HG03460 (cell line): ENCODE data around the gene KSR1.

Experiments
- ATAC-seq: cut with Tn5 transposase; IDR thresholded peaks from one replicate; pipeline ENCODE4 v1.9.1; 2021; ENCODE audit not compliant: unreplicated experiment

KSR1 gene

GRCh38 chr17:27581016-27581415 lies 124.8 kb downstream of the KSR1 start:
- no peak for ATAC-seq

- ATAC-seq = no peak
Measured at GRCh38 chr17:27582696-27583095, 126.4 kb downstream of the KSR1 start.

GRCh38 chr17:27585153-27585681 lies 129.0 kb downstream of the KSR1 start:
- ATAC-seq = no peak

GRCh38 chr17:27585792-27586191 lies 129.5 kb downstream of the KSR1 start:
- ATAC-seq = no peak

GRCh38 chr17:27586203-27586721 lies 130.0 kb downstream of the KSR1 start:
- ATAC-seq = no peak

- no peak for ATAC-seq
Measured at GRCh38 chr17:27588354-27588753, 132.1 kb downstream of the KSR1 start.

GRCh38 chr17:27590864-27591263 lies 134.6 kb downstream of the KSR1 start:
- no peak for ATAC-seq

- ATAC-seq = no peak
Measured at GRCh38 chr17:27591986-27592385, 135.7 kb downstream of the KSR1 start.

GRCh38 chr17:27593232-27593856 lies 137.1 kb downstream of the KSR1 start:
- no peak for ATAC-seq

- ATAC-seq = no peak
Measured at GRCh38 chr17:27593857-27594255, 137.6 kb downstream of the KSR1 start.

GRCh38 chr17:27595208-27595607 lies 139.0 kb downstream of the KSR1 start:
- ATAC-seq = no peak

GRCh38 chr17:27596096-27596495 lies 139.8 kb downstream of the KSR1 start:
- ATAC-seq = no peak

- no peak for ATAC-seq
Measured at GRCh38 chr17:27596566-27597187, 140.4 kb downstream of the KSR1 start.

GRCh38 chr17:27597188-27597580 lies 140.9 kb downstream of the KSR1 start:
- ATAC-seq = no peak

- no peak for ATAC-seq
Measured at GRCh38 chr17:27597783-27598320, 141.6 kb downstream of the KSR1 start.

GRCh38 chr17:27598337-27599050 lies 142.2 kb downstream of the KSR1 start:
- no peak for ATAC-seq

- ATAC-seq = no peak
Measured at GRCh38 chr17:27600471-27600870, 144.2 kb downstream of the KSR1 start.

GRCh38 chr17:27601069-27601974 lies 145.1 kb downstream of the KSR1 start:
- ATAC-seq = no peak

GRCh38 chr17:27601975-27602302 lies 145.7 kb downstream of the KSR1 start:
- no peak for ATAC-seq

- ATAC-seq = no peak
Measured at GRCh38 chr17:27602721-27603420, 146.6 kb downstream of the KSR1 start.
